AG08395 (cell line): ENCODE measurements around the gene TMEM234.
"Not testable (repeated sequence)": the region's sequence is repeated elsewhere in the genome, so short reads cannot be mapped to it uniquely, and the experiment has no call there.

ENCODE experiments used
- DNase-seq: peaks from one replicate; pipeline ENCODE4 v3.0.0; 2012; ENCODE audit warnings: mixed read lengths, low spot score

TMEM234 gene

GRCh38 chr1:32221980-32222755 is at the start of gene TMEM234, which contains the start of gene EIF3I:
Gene TMEM234, minus strand, starts transcription at chr1:32222353. Its CDS starts 31 bp downstream, at chr1:32222322.
Gene EIF3I, plus strand, starts transcription at chr1:32222407. Its CDS starts 35 bp downstream, at chr1:32222442.
- peak; percentile 95 for DNase-seq

GRCh38 chr1:32269744-32270143 is 47.6 kb upstream of the TMEM234 start:
- no peak for DNase-seq

DNA sequence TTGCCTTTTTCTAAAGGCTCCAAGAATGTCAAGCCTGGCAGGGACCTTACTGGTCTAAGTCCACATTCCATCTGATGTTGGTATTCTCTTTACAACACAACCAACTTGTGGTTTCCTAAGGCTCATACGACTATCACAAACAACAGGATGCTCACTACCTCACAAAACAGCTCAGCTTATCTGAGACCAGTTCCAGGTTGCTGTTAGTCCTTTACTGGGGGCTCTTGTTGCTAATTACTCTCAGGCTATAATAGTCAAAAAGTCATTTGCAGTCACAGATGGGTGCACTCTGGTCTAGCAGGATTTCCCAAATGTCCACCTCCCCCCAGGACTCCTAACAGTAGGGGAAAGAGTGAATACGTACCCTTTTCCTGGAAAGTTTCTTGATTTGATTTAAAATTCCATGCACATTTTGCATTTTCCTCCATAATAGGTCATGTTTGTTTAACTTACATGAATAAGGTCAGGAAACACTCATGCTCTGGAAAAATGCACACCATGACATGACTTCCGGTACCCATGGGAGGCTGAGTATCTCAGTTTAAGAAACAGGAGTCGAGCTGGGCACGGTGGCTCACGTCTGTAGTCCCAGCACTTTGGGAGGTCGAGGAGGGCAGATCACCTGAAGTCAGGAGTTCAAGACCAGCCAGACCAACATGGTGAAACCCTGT is 44.9 kb upstream of the TMEM234 start:
- no peak for DNase-seq

DNA sequence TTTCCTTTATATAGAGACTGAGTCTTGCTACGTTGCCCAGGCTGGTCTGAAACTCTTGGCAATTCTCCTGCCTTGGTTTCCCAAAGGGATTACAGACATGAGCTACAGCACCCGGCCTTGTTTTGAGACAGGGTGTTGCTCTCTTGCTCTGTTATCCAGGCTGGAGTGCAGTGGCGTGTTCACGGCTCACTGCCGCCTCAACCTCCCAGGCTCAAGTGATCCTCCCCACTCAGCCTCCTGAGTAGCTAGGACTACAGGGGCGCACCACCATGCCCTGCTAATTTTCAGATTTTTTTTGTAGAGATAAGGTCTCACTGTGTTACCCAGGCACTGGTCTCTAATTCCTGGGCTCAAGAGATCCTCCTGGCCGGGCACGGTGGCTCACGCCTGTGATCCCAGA is 43.7 kb upstream of the TMEM234 start:
- no peak for DNase-seq

GRCh38 chr1:32263744-32264143 is 41.6 kb upstream of the TMEM234 start:
- no peak for DNase-seq

DNA sequence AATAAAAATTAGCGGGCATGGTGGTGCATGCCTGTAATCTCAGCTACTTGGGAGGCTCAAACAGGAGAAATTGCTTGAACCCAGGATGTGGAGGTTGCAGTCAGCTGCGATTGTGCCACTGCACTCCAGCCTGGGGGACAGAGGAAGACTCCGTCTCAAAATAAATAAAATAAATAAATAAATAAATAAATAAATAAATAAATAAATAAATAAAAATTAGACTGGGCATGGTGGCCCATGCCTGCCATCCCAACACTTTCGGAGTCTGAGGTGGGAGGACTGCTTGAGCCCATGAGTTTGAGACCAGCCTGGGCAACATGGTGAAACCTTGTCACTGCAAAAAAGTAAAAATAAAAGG is 41.1 kb upstream of the TMEM234 start:
- not testable (repeated sequence) for DNase-seq

DNA sequence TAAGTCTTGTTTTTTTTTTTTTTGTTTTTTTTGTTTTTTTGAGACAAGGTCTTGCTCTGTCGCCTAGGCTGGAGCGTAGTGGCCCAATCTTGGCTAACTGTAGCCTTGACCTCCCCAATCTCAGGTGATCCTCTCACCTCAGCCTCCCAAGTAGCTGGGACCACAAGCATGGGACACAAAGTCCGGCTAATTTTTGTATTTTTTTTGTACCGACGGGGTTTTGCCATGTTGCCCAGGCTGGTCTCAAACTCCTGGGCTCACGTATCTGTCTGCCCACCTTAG is 35.0 kb upstream of the TMEM234 start:
- no peak for DNase-seq

GRCh38 chr1:32256473-32257226 is 34.5 kb upstream of the TMEM234 start:
- DNase-seq, result no peak

GRCh38 chr1:32255072-32256071 is 33.2 kb upstream of the TMEM234 start:
- no peak for DNase-seq

DNA sequence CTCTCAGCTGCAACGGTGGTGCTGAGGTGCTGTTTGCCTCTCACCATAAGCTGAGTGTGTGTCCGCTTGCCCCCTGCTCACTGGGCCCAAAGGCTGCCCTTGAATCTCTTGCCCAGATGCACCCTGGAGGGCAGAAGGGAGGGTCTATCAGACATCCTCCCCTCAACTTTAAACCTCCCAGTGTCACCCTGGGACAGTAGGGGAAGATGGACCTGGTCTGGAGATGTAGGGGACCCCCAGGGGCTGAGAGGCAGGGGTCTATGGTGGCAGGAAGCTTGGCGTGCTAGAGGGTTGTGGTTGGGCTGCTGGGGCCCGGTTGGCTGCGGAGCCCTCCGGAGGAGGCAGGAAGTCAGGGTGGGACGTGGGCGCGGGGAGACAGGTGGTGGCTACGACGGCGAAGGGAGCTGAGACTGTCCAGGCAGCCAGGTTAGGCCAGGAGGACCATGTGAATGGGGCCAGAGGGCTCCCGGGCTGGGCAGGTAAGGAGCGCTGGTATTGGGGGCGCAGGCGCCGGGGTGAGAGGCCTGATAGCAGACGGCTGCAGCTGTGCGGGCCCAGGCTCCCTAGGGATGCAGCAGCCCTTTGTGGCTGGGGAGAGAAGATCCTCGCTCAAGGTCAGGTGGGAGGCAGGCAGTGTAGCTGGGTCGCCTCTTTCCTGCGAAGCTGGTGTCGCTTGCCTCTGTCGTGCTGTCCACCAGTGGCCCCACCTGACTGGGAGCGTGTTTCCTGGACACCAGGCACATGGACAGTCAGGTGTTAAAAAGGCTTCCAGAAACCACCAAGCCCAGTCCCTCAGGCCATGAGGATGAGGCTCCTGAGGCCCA is 29.0 kb upstream of the TMEM234 start, which contains the start of gene LCK:
TSS of gene LCK (plus strand) at position 373 of the 824 bp plus-strand sequence. CDS start 23,065 bp downstream, outside the sequence.
- no peak for DNase-seq

DNA sequence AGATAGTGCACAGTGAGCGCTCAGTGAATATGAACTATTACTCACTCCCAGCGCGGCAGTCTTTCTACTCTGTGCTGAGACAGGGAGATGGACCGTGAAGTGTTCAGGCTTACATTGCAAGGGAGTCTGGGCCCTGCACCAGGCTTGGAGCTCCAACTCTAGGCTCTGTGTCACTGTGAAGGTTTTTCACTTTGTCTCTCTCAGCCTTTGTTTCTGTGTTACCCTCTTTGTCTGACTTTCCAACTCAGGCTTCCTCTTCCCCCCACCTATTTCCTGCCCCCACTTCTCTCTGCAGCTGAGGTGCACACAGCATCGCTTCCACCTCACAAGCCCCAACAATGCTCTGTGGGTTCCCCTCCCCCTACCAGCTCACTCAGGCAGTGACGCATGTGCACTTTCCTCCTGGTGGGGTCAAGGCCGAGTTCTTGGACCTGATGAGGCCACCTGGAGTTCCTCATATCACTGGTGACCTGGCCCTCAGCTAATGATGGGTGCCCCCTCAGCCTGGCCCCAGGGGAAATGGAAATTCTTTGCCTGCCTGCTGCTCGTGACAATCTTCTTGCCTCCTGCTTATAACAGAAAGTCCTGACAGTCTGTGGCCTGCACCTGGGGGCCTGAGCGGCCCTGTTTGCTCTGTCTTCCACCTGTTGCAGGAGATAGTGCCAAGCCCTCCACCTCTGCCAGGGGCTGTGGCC is 27.8 kb upstream of the TMEM234 start:
- no peak for DNase-seq

DNA sequence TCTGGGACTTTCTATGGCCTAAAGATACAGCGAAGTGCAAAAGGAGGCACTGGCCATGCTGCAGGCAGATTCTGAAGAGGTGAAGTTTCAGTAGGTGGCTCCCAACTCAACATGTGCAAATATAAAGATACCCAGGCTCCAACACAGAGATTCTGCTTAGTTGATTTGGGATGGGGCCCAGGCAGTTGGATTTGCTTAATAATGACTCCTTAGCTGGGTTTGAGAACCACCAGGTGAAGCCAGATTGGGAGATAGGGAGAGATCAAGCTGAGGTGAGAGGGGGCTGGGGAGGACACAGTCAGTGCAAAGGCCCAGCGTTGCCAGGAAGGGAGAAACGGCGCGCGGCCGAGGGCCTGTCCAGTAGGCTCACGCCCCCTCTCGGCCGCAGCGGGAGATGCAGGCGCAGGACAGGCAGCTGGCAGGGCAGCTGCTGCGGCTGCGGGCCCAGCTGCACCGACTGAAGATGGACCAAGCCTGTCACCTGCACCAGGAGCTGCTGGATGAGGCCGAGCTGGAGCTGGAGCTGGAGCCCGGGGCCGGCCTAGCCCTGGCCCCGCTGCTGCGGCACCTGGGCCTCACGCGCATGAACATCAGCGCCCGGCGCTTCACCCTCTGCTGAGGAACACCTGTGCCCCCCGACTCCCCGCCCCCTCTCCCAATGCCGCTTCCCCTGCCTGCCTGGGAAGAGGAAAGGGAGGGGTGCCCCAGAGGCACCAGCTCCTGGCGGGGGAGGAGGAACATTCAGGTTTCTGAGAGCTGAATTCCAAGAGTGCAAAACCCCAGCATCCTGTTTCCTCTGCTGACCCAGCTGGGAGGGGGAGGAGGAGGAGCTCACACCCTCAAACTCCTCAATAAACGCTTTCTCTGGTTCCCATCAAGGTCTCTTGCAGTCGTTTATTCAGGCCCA is 26.1 kb upstream of the TMEM234 start:
- DNase-seq, result peak; percentile 67

GRCh38 chr1:32247452-32247851 is 25.3 kb upstream of the TMEM234 start:
- DNase-seq, result no peak

DNA sequence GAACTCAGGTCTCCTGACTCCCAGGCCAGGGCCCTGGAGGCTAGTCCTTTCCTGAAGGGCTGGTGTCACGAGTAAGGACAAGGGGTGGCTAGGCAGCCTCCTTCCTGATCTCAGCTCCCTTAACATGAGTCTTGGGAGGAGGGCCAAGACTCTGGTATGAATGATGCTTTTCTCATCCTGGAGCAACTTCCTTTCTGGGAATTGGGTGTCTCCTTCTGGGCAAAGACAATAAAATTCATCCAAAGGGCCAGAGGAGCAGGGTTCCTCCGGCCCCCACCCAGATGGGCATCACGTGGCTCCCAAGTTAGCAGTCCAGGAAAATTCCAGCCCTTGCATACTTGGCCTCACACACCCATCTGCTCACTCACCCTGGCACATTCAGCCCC is 24.7 kb upstream of the TMEM234 start, which contains the start of gene FAM167B:
TSS of gene FAM167B (plus strand) at position 335 of the 386 bp plus-strand sequence. CDS start 200 bp downstream, outside the sequence.
- peak; percentile 90 for DNase-seq

GRCh38 chr1:32242341-32242851 is 20.2 kb upstream of the TMEM234 start:
- DNase-seq, result no peak

- peak; percentile 47 for DNase-seq
Measured at GRCh38 chr1:32241001-32241763, 19.0 kb upstream of the TMEM234 start.

DNA sequence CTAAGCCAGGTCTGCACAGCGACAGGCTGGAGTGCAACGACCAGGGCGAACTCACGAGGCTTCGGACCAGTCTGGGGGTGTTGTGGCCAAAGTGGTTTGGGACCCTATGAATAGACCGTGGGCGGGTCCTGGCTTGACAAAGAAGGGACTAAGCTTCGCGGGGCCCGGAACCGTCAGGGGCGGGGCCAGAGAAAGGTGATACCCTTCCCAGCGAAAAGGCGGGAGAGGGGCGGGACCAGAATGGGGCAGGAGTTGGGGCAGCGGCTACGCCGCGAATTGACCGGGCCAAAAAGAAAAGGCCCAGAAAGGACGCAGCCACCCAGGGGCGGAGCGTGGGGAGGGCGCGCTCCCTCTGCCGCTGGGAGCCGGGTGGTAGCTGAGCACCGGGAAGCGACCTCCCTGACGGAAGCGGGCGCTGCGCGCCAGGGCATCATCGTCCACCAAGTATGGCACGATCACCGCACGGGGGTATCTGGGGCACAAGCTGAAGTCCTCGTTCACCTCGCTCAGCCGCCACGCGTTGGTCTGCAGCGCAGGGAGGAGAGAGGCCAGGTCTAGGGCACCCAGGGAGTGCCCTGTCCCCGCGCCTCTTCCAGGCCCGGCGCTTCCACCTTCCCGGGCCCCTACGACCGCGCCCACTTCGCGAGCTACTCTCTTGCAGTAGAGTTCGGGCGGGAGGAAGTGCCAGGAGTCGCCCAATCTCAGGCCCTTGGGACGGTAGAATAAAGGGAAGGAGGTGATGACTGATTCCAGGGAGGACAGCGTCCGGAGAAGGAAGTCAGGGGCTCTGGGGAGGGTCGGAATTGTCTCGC is 18.2 kb upstream of the TMEM234 start:
- peak; percentile 55 for DNase-seq
